Small intestine (tissue), 7 donors: ENCODE results near the gene PIK3C3. TPM values are rescaled to one million over a fixed set of nuclear protein-coding genes. Genes with fewer than 3 reads are reported as not detected.
A peak's percentile ranks its signal among the peaks of the same experiment; 100 is the strongest.
"Not testable (repeated sequence)": the region's sequence is repeated elsewhere in the genome, so short reads cannot be mapped to it uniquely, and the experiment has no call there.

Experiments used
- DNase-seq, 2 donors: peaks; one replicate each; pipeline versions ENCODE4 v3.0.0 to v3.0.0-alpha.2; 2013
- FAIRE-seq: peaks from 2 replicates; lab custom pipeline; 2012; peaks lifted over from hg19 to GRCh38; lab: Jason Lieb, UNC
- H3K27ac ChIP-seq, 3 donors: one replicate each; pipeline ENCODE4 v1.5.1; 2013; ENCODE audit warnings: low read length in 2 of 3, mild to moderate bottlenecking in 2 of 3, control low read depth in 1 of 3, inconsistent platforms in 1 of 3, low read depth in 1 of 3, moderate library complexity in 1 of 3
- H3K27me3 ChIP-seq, 3 donors: one replicate each; pipeline ENCODE4 v1.6.1; 2013; ENCODE audit warnings: low read length in 3 of 3, inconsistent platforms in 1 of 3; ENCODE audit not compliant: control insufficient read depth in 3 of 3, insufficient read depth in 3 of 3
- H3K36me3 ChIP-seq, 3 donors: one replicate each; pipeline ENCODE4 v1.6.1; 2013; ENCODE audit warnings: low read length in 3 of 3, inconsistent platforms in 1 of 3, low read depth in 1 of 3, mild to moderate bottlenecking in 1 of 3, moderate library complexity in 1 of 3; ENCODE audit not compliant: control insufficient read depth in 3 of 3, insufficient read depth in 2 of 3
- H3K4me1 ChIP-seq, 3 donors: one replicate each; pipeline ENCODE4 v1.6.1; 2013; ENCODE audit warnings: low read length in 2 of 3, inconsistent platforms in 1 of 3, low read depth in 1 of 3, mild to moderate bottlenecking in 1 of 3, moderate library complexity in 1 of 3; ENCODE audit not compliant: control insufficient read depth in 3 of 3, insufficient read depth in 2 of 3
- H3K4me3 ChIP-seq, 3 donors: one replicate each; pipeline ENCODE4 v1.5.1; 2013; ENCODE audit warnings: low read length in 3 of 3, control low read depth in 1 of 3, inconsistent platforms in 1 of 3, low read depth in 1 of 3, mild to moderate bottlenecking in 1 of 3, moderate library complexity in 1 of 3
- H3K9me3 ChIP-seq, 2 donors: one replicate each; pipeline ENCODE4 v1.6.1; 2013; ENCODE audit warnings: low read depth in 1 of 2, low read length in 1 of 2; ENCODE audit not compliant: control insufficient read depth in 2 of 2, insufficient read depth in 1 of 2
- WGBS, 3 donors: extraction: QIAGEN DNeasy Blood & Tissue Kit; methylation state at CpG; one replicate each; pipeline ENCODE4 v1.1.7; 2013; 5-methylcytosine and 5-hydroxymethylcytosine counted together
- polyA plus RNA-seq, 4 donors: library from polyadenylated mRNA; stranded (reverse) in 3 of 4; unstranded in 1 of 4; fragments of 200-250 nt in 3 of 4; fragments of 120-200 nt in 1 of 4; gene quantifications; one replicate each; pipeline versions ENCODE4 v1.2.1 to v1.2.3, GENCODE V29; 2013
- donor health status: healthy with polysubstance abuse.
- donor health status: control.
- donor health status: control.
- donor health status: Bipolar disorder and iron deficiency.
- donor health status: healthy.

Gene PIK3C3
- polyA plus RNA-seq, 4 donors: 17.0 to 42.0 (median 20.9) TPM

GRCh38 chr18:42107691-42108450, 152.8 kb downstream of the PIK3C3 start:
- Histone ChIP-seq H3K4me3 (no peak overlapping the region), H3K9me3 (peaks cover 0 to 5% of the 10 kb centered on the region in 2 donors), H3K27ac (no peak overlapping the region), H3K4me1 (no peaks in the 10 kb centered on the region), H3K27me3 (no peaks in the 10 kb centered on the region), H3K36me3 (no peaks in the 10 kb centered on the region)
- DNase-seq: no peak
- no peak for FAIRE-seq
- WGBS, 3 donors: 72 to 74% (median 74%) methylated on average over 10 of the region's 10 CpGs

DNA sequence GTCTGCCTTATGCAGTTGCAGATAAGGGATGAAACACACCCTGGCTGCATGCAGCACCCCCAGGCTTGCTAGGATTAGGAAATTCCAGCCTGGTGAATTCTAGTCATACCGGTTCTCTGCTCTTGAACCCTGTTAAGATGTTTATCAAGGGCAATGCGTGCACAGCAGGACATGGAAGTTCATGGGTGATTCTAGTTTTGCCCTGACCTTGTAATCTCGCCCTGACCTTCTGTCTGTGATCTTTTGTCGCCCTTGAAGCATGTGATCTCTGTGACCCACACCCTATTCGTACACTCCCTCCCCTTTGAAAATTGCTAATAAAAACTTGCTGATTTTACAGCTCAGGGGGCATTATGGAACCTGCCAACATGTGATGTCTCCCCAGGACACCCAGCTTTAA, 157.1 kb downstream of the PIK3C3 start:
- not testable (repeated sequence) for DNase-seq, H3K9me3 ChIP-seq, H3K4me3 ChIP-seq, H3K36me3 ChIP-seq, FAIRE-seq, H3K27ac ChIP-seq, H3K27me3 ChIP-seq
- peaks cover 0 to 11% (median 0%) of the 10 kb centered on the region in 3 donors for H3K4me1 ChIP-seq
- 63 to 87% (median 78%) methylated on average over 5 of the region's 5 CpGs for WGBS, 3 donors

DNA sequence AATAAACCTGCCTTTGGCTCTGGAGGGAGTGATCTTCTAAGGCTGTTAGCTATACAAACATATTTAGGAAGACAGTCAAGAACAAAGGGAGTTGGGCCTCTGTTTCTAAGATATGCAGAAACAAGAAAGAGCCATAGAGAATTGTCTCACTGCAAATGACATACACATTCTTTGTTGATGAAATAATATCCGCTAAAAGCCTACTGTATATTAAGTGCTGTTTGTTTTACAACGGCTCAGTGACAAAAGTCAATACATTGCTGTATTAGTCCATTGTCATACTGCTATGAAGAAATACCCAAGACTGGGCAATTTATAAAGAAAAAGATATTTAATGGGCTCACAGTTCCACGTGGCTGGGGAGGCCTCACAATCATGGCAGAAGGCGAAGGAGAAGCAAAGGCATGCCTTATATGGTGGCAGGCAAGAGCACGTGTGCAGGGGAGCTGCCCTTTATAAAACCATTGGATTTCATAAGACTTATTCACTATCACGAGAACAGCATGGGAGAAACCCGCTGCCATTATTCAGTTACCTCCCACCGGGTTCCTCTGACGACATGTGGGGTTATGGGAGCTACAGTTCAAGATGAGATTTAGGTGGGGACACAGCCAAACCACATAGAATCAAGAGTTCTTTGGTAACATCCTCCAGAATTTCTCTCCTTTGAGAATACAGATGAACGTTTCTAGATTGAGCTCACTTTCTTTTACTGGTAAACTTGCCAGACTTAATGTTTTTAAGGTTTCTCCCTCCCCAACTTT, 157.8 kb downstream of the PIK3C3 start:
- no peak for FAIRE-seq
- Histone ChIP-seq H3K4me3 (no peak overlapping the region), H3K9me3 (peaks cover 0 to 5% of the 10 kb centered on the region in 2 donors), H3K27ac (peak overlapping the region in 1 of 3 donors; percentile 57), H3K27me3 (no peaks in the 10 kb centered on the region), H3K36me3 (no peaks in the 10 kb centered on the region), H3K4me1 (peaks cover 0 to 11% (median 0%) of the 10 kb centered on the region in 3 donors)
- WGBS, 3 donors: 79 to 83% (median 82%) methylated on average over 10 of the region's 10 CpGs
- DNase-seq: no peak

DNA sequence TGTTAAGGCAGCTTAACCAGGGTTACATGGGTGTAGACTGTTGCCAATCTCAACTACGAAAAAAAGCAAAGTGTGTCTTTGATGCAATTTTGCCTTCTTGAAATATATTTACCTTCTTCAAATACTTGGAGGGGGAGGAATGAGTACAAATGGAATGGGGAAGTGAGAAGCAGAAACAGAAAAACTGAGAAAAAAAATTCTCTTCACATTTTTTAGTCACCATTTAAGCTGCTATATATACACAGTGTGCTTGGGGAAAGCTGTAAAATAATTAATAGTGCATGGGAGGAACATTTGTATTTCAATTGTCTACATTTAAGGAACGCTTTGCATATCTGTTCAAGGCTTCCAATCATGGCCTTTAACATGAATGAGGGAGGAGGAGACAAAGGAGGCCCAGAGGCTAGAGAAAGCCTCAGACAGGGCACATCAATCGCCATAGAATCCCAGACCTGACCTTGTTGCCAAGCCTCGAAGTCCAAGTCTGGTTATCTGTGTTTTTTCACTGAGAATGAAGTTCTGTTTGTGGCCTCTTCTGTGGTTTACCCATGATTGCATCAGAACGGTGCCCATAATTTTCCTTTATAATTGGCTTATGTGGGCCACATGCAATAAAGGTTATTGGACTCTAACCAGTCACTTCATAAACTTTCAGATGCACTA, 158.6 kb downstream of the PIK3C3 start:
- Histone ChIP-seq H3K36me3 (no peaks in the 10 kb centered on the region), H3K27ac (peak overlapping the region in 1 of 3 donors; percentile 57), H3K4me1 (peaks cover 0 to 11% (median 0%) of the 10 kb centered on the region in 3 donors), H3K27me3 (no peaks in the 10 kb centered on the region), H3K9me3 (peaks cover 0 to 5% of the 10 kb centered on the region in 2 donors), H3K4me3 (no peak overlapping the region)
- FAIRE-seq (no peak), DNase-seq (peak in 1 of 2 donors; percentile 71)
- 42 to 53% (median 46%) methylated on average over 5 of the region's 5 CpGs for WGBS, 3 donors

- Histone ChIP-seq H3K27ac (peak overlapping the region in 1 of 3 donors; percentile 57), H3K4me1 (peaks cover 0 to 11% (median 0%) of the 10 kb centered on the region in 3 donors), H3K27me3 (no peaks in the 10 kb centered on the region), H3K4me3 (no peak overlapping the region), H3K36me3 (no peaks in the 10 kb centered on the region), H3K9me3 (peaks cover 0 to 5% of the 10 kb centered on the region in 2 donors)
- WGBS, 3 donors: 23 to 28% (median 27%) methylated on average over 7 of the region's 7 CpGs
- DNase-seq: peak; percentile 66 to 87
- FAIRE-seq: no peak
Observed at GRCh38 chr18:42114310-42114943, 159.4 kb downstream of the PIK3C3 start.

GRCh38 chr18:42126586-42126985, 171.6 kb downstream of the PIK3C3 start:
- FAIRE-seq (no peak), DNase-seq (no peak)
- H3K9me3 ChIP-seq: no peaks in the 10 kb centered on the region
- H3K4me3 ChIP-seq: no peak overlapping the region
- no peak overlapping the region for H3K27ac ChIP-seq
- no peaks in the 10 kb centered on the region for H3K4me1 ChIP-seq
- no peaks in the 10 kb centered on the region for H3K27me3 ChIP-seq
- H3K36me3 ChIP-seq: no peaks in the 10 kb centered on the region
- WGBS, 3 donors: 88 to 100% (median 90%) methylated on average over 1 of the region's 1 CpG

DNA sequence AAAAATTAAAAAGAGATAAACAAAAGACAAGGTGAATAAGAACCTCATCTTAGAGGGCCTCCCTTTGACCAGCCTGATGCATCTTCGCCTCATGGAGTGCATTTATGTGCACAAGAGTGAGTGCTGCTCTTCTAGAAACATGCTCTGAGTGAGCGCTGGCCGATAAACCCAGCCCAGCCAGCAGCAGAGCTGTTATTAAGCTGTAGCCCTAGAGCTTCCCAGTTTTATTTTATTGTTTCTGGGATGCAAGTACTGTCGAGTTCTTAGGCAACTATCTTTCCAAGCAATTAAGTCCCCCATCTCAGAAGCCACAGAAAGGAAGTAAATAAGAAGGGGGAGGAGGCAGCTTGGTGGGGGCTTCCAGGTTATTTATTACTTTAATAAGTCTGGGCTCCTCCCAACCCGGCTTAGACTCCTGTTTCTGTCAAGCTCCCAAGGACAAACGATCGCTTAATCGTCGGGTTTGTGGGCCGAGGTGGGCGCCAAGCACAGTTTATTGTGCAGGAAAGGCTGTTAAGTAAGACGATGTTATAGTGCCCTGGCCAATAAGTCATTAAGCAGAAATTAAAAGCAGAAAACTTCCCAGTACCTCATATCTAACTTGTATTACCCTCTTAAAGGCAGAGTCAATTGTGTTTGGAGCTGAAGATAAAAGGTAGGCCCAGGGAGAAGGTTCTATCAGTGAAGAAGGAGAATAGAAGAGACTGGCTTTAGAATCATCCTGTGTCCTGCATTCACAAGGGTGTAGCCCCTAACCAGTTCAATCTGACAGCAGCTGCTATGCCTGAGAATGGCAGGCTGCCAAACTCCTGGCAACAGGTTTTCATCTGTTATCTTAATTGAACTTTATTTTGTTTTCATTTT, 176.3 kb downstream of the PIK3C3 start:
- no peaks in the 10 kb centered on the region for H3K9me3 ChIP-seq
- H3K36me3 ChIP-seq: no peaks in the 10 kb centered on the region
- no peak for FAIRE-seq
- WGBS, 3 donors: 10 to 43% (median 32%) methylated on average over 12 of the region's 12 CpGs
- no peaks in the 10 kb centered on the region for H3K4me1 ChIP-seq
- H3K27me3 ChIP-seq: no peaks in the 10 kb centered on the region
- H3K27ac ChIP-seq: no peak overlapping the region
- no peak overlapping the region for H3K4me3 ChIP-seq
- DNase-seq: peak; percentile 16 to 36
